GM18526 (cell line): ENCODE measurements around the gene THSD7B.

Experiments
- POLR2A ChIP-seq: IDR thresholded peaks from 3 replicates; pipeline ENCODE4 v1.6.1; 2011; ENCODE audit not compliant: insufficient read length; ENCODE audit errors: extremely low read depth

The THSD7B gene

GRCh38 chr2:137050949-137051348 lies 285.6 kb downstream of the THSD7B start:
- no peak for TF ChIP-seq POLR2A

- TF ChIP-seq POLR2A: no peak
Measured at GRCh38 chr2:137051778-137052398, 286.5 kb downstream of the THSD7B start.

GRCh38 chr2:137056704-137057103 lies 291.4 kb downstream of the THSD7B start:
- TF ChIP-seq POLR2A: no peak

GRCh38 chr2:137091704-137092103 lies 326.4 kb downstream of the THSD7B start:
- TF ChIP-seq POLR2A: no peak

GRCh38 chr2:137093116-137093515 lies 327.8 kb downstream of the THSD7B start:
- no peak for TF ChIP-seq POLR2A

GRCh38 chr2:137096187-137096586 lies 330.8 kb downstream of the THSD7B start:
- no peak for TF ChIP-seq POLR2A

GRCh38 chr2:137096693-137097092 lies 331.3 kb downstream of the THSD7B start:
- no peak for TF ChIP-seq POLR2A

- TF ChIP-seq POLR2A: no peak
Measured at GRCh38 chr2:137107904-137108303, 342.6 kb downstream of the THSD7B start.

GRCh38 chr2:137111896-137112295 lies 346.6 kb downstream of the THSD7B start:
- TF ChIP-seq POLR2A: no peak

- no peak for TF ChIP-seq POLR2A
Measured at GRCh38 chr2:137115081-137115794, 349.9 kb downstream of the THSD7B start.

- no peak for TF ChIP-seq POLR2A
Measured at GRCh38 chr2:137115795-137116089, 350.4 kb downstream of the THSD7B start.

GRCh38 chr2:137117385-137117784 lies 352.0 kb downstream of the THSD7B start:
- TF ChIP-seq POLR2A: no peak

- TF ChIP-seq POLR2A: no peak
Measured at GRCh38 chr2:137118140-137118539, 352.8 kb downstream of the THSD7B start.

- TF ChIP-seq POLR2A: no peak
Measured at GRCh38 chr2:137123226-137123625, 357.9 kb downstream of the THSD7B start.

- TF ChIP-seq POLR2A: no peak
Measured at GRCh38 chr2:137133225-137133624, 367.9 kb downstream of the THSD7B start.

- TF ChIP-seq POLR2A: no peak
Measured at GRCh38 chr2:137138263-137138662, 372.9 kb downstream of the THSD7B start.

- no peak for TF ChIP-seq POLR2A
Measured at GRCh38 chr2:137151731-137152130, 386.4 kb downstream of the THSD7B start.

GRCh38 chr2:137154946-137155345 lies 389.6 kb downstream of the THSD7B start:
- no peak for TF ChIP-seq POLR2A
